Activated CD4-positive, alpha-beta T cell treated with anti-CD3 and anti-CD28 coated beads, Interleukin-2, amount 10 ng/mL, durations not matched to agents 24 days and 14 days (primary cell): ENCODE data around the gene SP1. TPM values are rescaled to one million over a fixed set of nuclear protein-coding genes. Genes with fewer than 3 reads are reported as not detected.
"Not testable (repeated sequence)": the region's sequence is repeated elsewhere in the genome, so short reads cannot be mapped to it uniquely, and the experiment has no call there.

Experiments
- DNase-seq: peaks from one replicate; pipeline ENCODE4 v3.0.0; 2022
- H3K27ac Mint-ChIP-seq: one replicate; pipeline ENCODE4 v1.8.0; 2022; ENCODE audit warnings: mild to moderate bottlenecking, mixed read lengths
- H3K27me3 Mint-ChIP-seq: one replicate; pipeline ENCODE4 v1.8.0; 2022; ENCODE audit warnings: mixed read lengths
- H3K36me3 Mint-ChIP-seq: one replicate; pipeline ENCODE4 v1.8.0; 2022; ENCODE audit warnings: low read depth, mild to moderate bottlenecking, mixed read lengths
- H3K4me1 Mint-ChIP-seq: one replicate; pipeline ENCODE4 v1.8.0; 2021; ENCODE audit warnings: mixed read lengths
- H3K4me3 Mint-ChIP-seq: one replicate; pipeline ENCODE4 v1.8.0; 2022; ENCODE audit warnings: mild to moderate bottlenecking, moderate library complexity, mixed read lengths
- H3K9me3 Mint-ChIP-seq: one replicate; pipeline ENCODE4 v1.8.0; 2021; ENCODE audit warnings: mixed read lengths
- intact Hi-C: fragments of 100-400 bp; cut with micrococcal nuclease; formaldehyde crosslinking; loops from one replicate; pipeline ENCODE4 v1.15.1; 2023
- total RNA-seq: library from RNA; stranded (reverse); gene quantifications from 2 replicates; pipeline ENCODE4 v1.2.3, GENCODE V29; 2022

Gene SP1
- total RNA-seq, 1 donor from 2014 or later, result 67.7 TPM

GRCh38 chr12:53428741-53429140, 48.8 kb downstream of the SP1 start:
- Mint-ChIP-seq H3K4me3 (no peak overlapping the region), H3K27ac (no peak overlapping the region), H3K36me3 (no peaks in the 10 kb centered on the region), H3K27me3 (no peaks in the 10 kb centered on the region), H3K9me3 (no peaks in the 10 kb centered on the region), H3K4me1 (peaks cover 5% of the 10 kb centered on the region)
- intact Hi-C loops, result no loop called here
- DNase-seq, result no peak

GRCh38 chr12:53430116-53430515, 50.1 kb downstream of the SP1 start:
- Mint-ChIP-seq H3K27ac (no peak overlapping the region), H3K9me3 (no peaks in the 10 kb centered on the region), H3K4me3 (no peak overlapping the region), H3K27me3 (no peaks in the 10 kb centered on the region), H3K36me3 (no peaks in the 10 kb centered on the region), H3K4me1 (peaks cover 5% of the 10 kb centered on the region)
- no peak for DNase-seq
- intact Hi-C loops, result no loop called here

- no peak for DNase-seq
- H3K27me3 Mint-ChIP-seq, result no peaks in the 10 kb centered on the region
- intact Hi-C loops, result no loop called here
- no peak overlapping the region for H3K4me3 Mint-ChIP-seq
- no peak overlapping the region for H3K27ac Mint-ChIP-seq
- H3K4me1 Mint-ChIP-seq, result peaks cover 5% of the 10 kb centered on the region
- H3K9me3 Mint-ChIP-seq, result no peaks in the 10 kb centered on the region
- H3K36me3 Mint-ChIP-seq, result no peaks in the 10 kb centered on the region
Measured at GRCh38 chr12:53431187-53431586, 51.2 kb downstream of the SP1 start.

- H3K9me3 Mint-ChIP-seq, H3K4me1 Mint-ChIP-seq, H3K36me3 Mint-ChIP-seq, intact Hi-C loops, H3K27me3 Mint-ChIP-seq, H3K4me3 Mint-ChIP-seq, DNase-seq, H3K27ac Mint-ChIP-seq: not testable (repeated sequence)
Measured at GRCh38 chr12:53435326-53435725, 55.4 kb downstream of the SP1 start.

GRCh38 chr12:53439582-53439981, 59.6 kb downstream of the SP1 start:
- Mint-ChIP-seq H3K4me3 (peak overlapping the region; percentile 41), H3K36me3 (peaks cover 20% of the 10 kb centered on the region), H3K27ac (peak overlapping the region; percentile 64), H3K4me1 (peaks cover 20% of the 10 kb centered on the region)
- H3K27me3 Mint-ChIP-seq, DNase-seq, H3K9me3 Mint-ChIP-seq, intact Hi-C loops: not testable (repeated sequence)

GRCh38 chr12:53441040-53441833, 61.3 kb downstream of the SP1 start, which contains the start of gene PRR13:
PRR13 (plus strand) TSS chr12:53441734; CDS start chr12:53442715, 981 bp downstream.
- peak; percentile 99 for DNase-seq
- peak within 1 kb of the TSS; percentile 96 for H3K27ac Mint-ChIP-seq
- no peaks in the 10 kb centered on the region for H3K9me3 Mint-ChIP-seq
- intact Hi-C loops, result loop anchor here (1.0 to 2.0 kb wide), 5 partner anchors 10 to 117 kb away; partner anchors contain the start of gene TARBP2
- H3K4me3 Mint-ChIP-seq, result peak within 1 kb of the TSS; percentile 97
- H3K36me3 Mint-ChIP-seq, result peaks cover 33% of the 10 kb centered on the region
- H3K27me3 Mint-ChIP-seq, result no peaks in the 10 kb centered on the region
- H3K4me1 Mint-ChIP-seq, result peaks cover 30% of the 10 kb centered on the region

GRCh38 chr12:53443955-53444354, 64.0 kb downstream of the SP1 start:
- peaks cover 35% of the 10 kb centered on the region for H3K4me1 Mint-ChIP-seq
- peak overlapping the region; percentile 97 for H3K4me3 Mint-ChIP-seq
- intact Hi-C loops, result no loop called here
- DNase-seq, result no peak
- H3K27me3 Mint-ChIP-seq, result no peaks in the 10 kb centered on the region
- no peaks in the 10 kb centered on the region for H3K9me3 Mint-ChIP-seq
- H3K27ac Mint-ChIP-seq, result no peak overlapping the region
- peaks cover 46% of the 10 kb centered on the region for H3K36me3 Mint-ChIP-seq

GRCh38 chr12:53444593-53445325, 64.8 kb downstream of the SP1 start:
- peaks cover 35% of the 10 kb centered on the region for H3K4me1 Mint-ChIP-seq
- H3K27me3 Mint-ChIP-seq, H3K9me3 Mint-ChIP-seq, intact Hi-C loops, DNase-seq, H3K27ac Mint-ChIP-seq: not testable (repeated sequence)
- H3K36me3 Mint-ChIP-seq, result peaks cover 46% of the 10 kb centered on the region
- peak overlapping the region; percentile 47 for H3K4me3 Mint-ChIP-seq

GRCh38 chr12:53450936-53451335, 71.0 kb downstream of the SP1 start:
- no peak overlapping the region for H3K4me3 Mint-ChIP-seq
- H3K9me3 Mint-ChIP-seq, result no peaks in the 10 kb centered on the region
- intact Hi-C loops, result loop anchor here (1.0 to 5.0 kb wide), 4 partner anchors 10 to 444 kb away; partner anchors contain the start of genes EIF4B and PRR13
- peaks cover 40% of the 10 kb centered on the region for H3K4me1 Mint-ChIP-seq
- H3K27me3 Mint-ChIP-seq, result no peaks in the 10 kb centered on the region
- no peak overlapping the region for H3K27ac Mint-ChIP-seq
- H3K36me3 Mint-ChIP-seq, result peaks cover 51% of the 10 kb centered on the region
- no peak for DNase-seq

GRCh38 chr12:53451661-53452158, 71.7 kb downstream of the SP1 start, which contains the start of gene PCBP2:
PCBP2 (plus strand) TSS chr12:53452102; CDS start chr12:53454801, 2,699 bp downstream.
- Mint-ChIP-seq H3K27me3 (no peaks in the 10 kb centered on the region), H3K9me3 (no peaks in the 10 kb centered on the region), H3K27ac (peak within 1 kb of the TSS; percentile 100), H3K4me3 (peak within 1 kb of the TSS; percentile 99), H3K36me3 (peaks cover 50% of the 10 kb centered on the region), H3K4me1 (peaks cover 36% of the 10 kb centered on the region)
- peak; percentile 99 for DNase-seq
- intact Hi-C loops, result loop anchor here (1.0 to 5.0 kb wide), 6 partner anchors 10 to 444 kb away; partner anchors contain the start of genes EIF4B, PFDN5, PRR13 and TARBP2

GRCh38 chr12:53452159-53453077, 72.4 kb downstream of the SP1 start:
- Mint-ChIP-seq H3K4me1 (peaks cover 36% of the 10 kb centered on the region), H3K36me3 (peaks cover 53% of the 10 kb centered on the region), H3K27me3 (no peaks in the 10 kb centered on the region), H3K4me3 (peak overlapping the region; percentile 99), H3K9me3 (no peaks in the 10 kb centered on the region), H3K27ac (peak overlapping the region; percentile 100)
- peak; percentile 92 for DNase-seq
- intact Hi-C loops, result loop anchor here (1.0 to 5.0 kb wide), 4 partner anchors 48 to 445 kb away; partner anchors contain the start of genes EIF4B, PFDN5 and TARBP2

GRCh38 chr12:53453953-53454640, 74.1 kb downstream of the SP1 start:
- DNase-seq, result no peak
- Mint-ChIP-seq H3K4me1 (peaks cover 35% of the 10 kb centered on the region), H3K4me3 (peak overlapping the region; percentile 99), H3K9me3 (no peaks in the 10 kb centered on the region), H3K36me3 (peaks cover 56% of the 10 kb centered on the region), H3K27ac (peak overlapping the region; percentile 69), H3K27me3 (no peaks in the 10 kb centered on the region)
- intact Hi-C loops, result loop anchor here (2.0 to 5.0 kb wide), 3 partner anchors 47 to 447 kb away; partner anchors contain the start of genes EIF4B and TARBP2
